Measurements from ENCODE around the gene AOC2. TPM values are rescaled to one million over a fixed set of nuclear protein-coding genes. Genes with fewer than 3 reads are reported as not detected.
A peak's percentile ranks its signal among the peaks of the same experiment; 100 is the strongest.
"Not testable (repeated sequence)": the region's sequence is repeated elsewhere in the genome, so short reads cannot be mapped to it uniquely, and the experiment has no call there.

AOC2 gene
- total RNA-seq, 1 donor from 2014 or later, result 2.6 TPM

- ATAC-seq, result no peak
- no peak for DNase-seq (ENCODE audit: low spot score)
Observed at GRCh38 chr17:42853004-42853403, 8.6 kb downstream of the AOC2 start.

GRCh38 chr17:42853597-42853967 lies 9.2 kb downstream of the AOC2 start:
- no peak for ATAC-seq
- DNase-seq (ENCODE audit: low spot score), result no peak

- ATAC-seq, result no peak
- DNase-seq (ENCODE audit: low spot score), result no peak
Observed at GRCh38 chr17:42853968-42854790, 9.8 kb downstream of the AOC2 start.

- DNase-seq (ENCODE audit: low spot score) (peak; percentile 76), ATAC-seq (peak; percentile 91)
Observed at GRCh38 chr17:42855048-42855596, 10.7 kb downstream of the AOC2 start.

- not testable (repeated sequence) for ATAC-seq; DNase-seq (ENCODE audit: low spot score)
Observed at GRCh38 chr17:42856093-42856492, 11.7 kb downstream of the AOC2 start.

GRCh38 chr17:42856516-42856915 lies 12.1 kb downstream of the AOC2 start:
- DNase-seq (ENCODE audit: low spot score); ATAC-seq: not testable (repeated sequence)

- no peak for DNase-seq (ENCODE audit: low spot score)
Observed at GRCh38 chr17:42857389-42857788, 13.0 kb downstream of the AOC2 start.

GRCh38 chr17:42865638-42866094 lies 21.3 kb downstream of the AOC2 start:
- DNase-seq (ENCODE audit: low spot score) (peak; percentile 91), ATAC-seq (peak; percentile 65)

More at GRCh38 chr17:42857389-42857788, 13.0 kb downstream of the AOC2 start:
- ATAC-seq, result no peak

- no peak for DNase-seq (ENCODE audit: low spot score)
- ATAC-seq, result peak; percentile 19
Observed at GRCh38 chr17:42866216-42866615, 21.8 kb downstream of the AOC2 start.

- DNase-seq (ENCODE audit: low spot score) (peak; percentile 85), ATAC-seq (peak; percentile 63)
Observed at GRCh38 chr17:42866631-42867575, 22.5 kb downstream of the AOC2 start.

GRCh38 chr17:42867694-42868261 lies 23.4 kb downstream of the AOC2 start:
- ATAC-seq, result peak; percentile 22
- not testable (repeated sequence) for DNase-seq (ENCODE audit: low spot score)

- ATAC-seq (no peak), DNase-seq (ENCODE audit: low spot score) (no peak)
Observed at GRCh38 chr17:42868338-42868737, 24.0 kb downstream of the AOC2 start.

- no peak for ATAC-seq
Observed at GRCh38 chr17:42871647-42872046, 27.3 kb downstream of the AOC2 start.

GRCh38 chr17:42872251-42872965 lies 28.0 kb downstream of the AOC2 start:
- DNase-seq (ENCODE audit: low spot score), result no peak
- ATAC-seq, result peak; percentile 41

More at GRCh38 chr17:42871647-42872046, 27.3 kb downstream of the AOC2 start:
- DNase-seq (ENCODE audit: low spot score), result no peak

GRCh38 chr17:42873315-42873714 lies 28.9 kb downstream of the AOC2 start:
- DNase-seq (ENCODE audit: low spot score) (no peak), ATAC-seq (no peak)

GRCh38 chr17:42873932-42874695 lies 29.7 kb downstream of the AOC2 start:
- not testable (repeated sequence) for ATAC-seq; DNase-seq (ENCODE audit: low spot score)

GRCh38 chr17:42877037-42877436 lies 32.7 kb downstream of the AOC2 start:
- DNase-seq (ENCODE audit: low spot score), result no peak
- ATAC-seq, result no peak

- ATAC-seq (peak; percentile 82), DNase-seq (ENCODE audit: low spot score) (peak; percentile 89)
Observed at GRCh38 chr17:42878123-42878880, 33.9 kb downstream of the AOC2 start.
